HUDEP-2 (cell line): ENCODE results near the gene TEX36.
"Not testable (repeated sequence)": the region's sequence is repeated elsewhere in the genome, so short reads cannot be mapped to it uniquely, and the experiment has no call there.

Experiments used
- DNase-seq, 76 experiments: peaks; one replicate each; lab custom pipeline; 2025; ENCODE audit not compliant: unreplicated experiment in 76 of 76; lab: John Stamatoyannopoulos, UW

TEX36 gene

GRCh38 chr10:125637496-125637895, 45.5 kb downstream of the TEX36 start:
- DNase-seq = no peak

GRCh38 chr10:125634606-125635005, 48.4 kb downstream of the TEX36 start:
- no peak for DNase-seq

- no peak for DNase-seq
Observed at GRCh38 chr10:125633517-125633999, 49.4 kb downstream of the TEX36 start.

GRCh38 chr10:125631806-125632205, 51.2 kb downstream of the TEX36 start:
- DNase-seq = no peak

GRCh38 chr10:125629758-125630376, 53.1 kb downstream of the TEX36 start:
- peak in 17 of 76 experiments; percentile 1 to 51 (median 14) for DNase-seq

- no peak for DNase-seq
Observed at GRCh38 chr10:125628104-125629049, 54.6 kb downstream of the TEX36 start.

GRCh38 chr10:125627646-125628045, 55.3 kb downstream of the TEX36 start:
- DNase-seq = no peak

GRCh38 chr10:125626671-125627070, 56.3 kb downstream of the TEX36 start:
- no peak for DNase-seq

- no peak for DNase-seq
Observed at GRCh38 chr10:125625586-125625985, 57.4 kb downstream of the TEX36 start.

- no peak for DNase-seq
Observed at GRCh38 chr10:125624800-125625199, 58.2 kb downstream of the TEX36 start.

- no peak for DNase-seq
Observed at GRCh38 chr10:125621052-125621451, 61.9 kb downstream of the TEX36 start.

GRCh38 chr10:125620401-125620800, 62.6 kb downstream of the TEX36 start:
- DNase-seq = no peak

- DNase-seq = not testable (repeated sequence)
Observed at GRCh38 chr10:125613062-125613461, 69.9 kb downstream of the TEX36 start.

- no peak for DNase-seq
Observed at GRCh38 chr10:125611756-125612155, 71.2 kb downstream of the TEX36 start.

GRCh38 chr10:125611216-125611615, 71.7 kb downstream of the TEX36 start:
- DNase-seq = no peak

GRCh38 chr10:125609859-125610258, 73.1 kb downstream of the TEX36 start:
- no peak for DNase-seq

- DNase-seq = no peak
Observed at GRCh38 chr10:125608474-125608873, 74.5 kb downstream of the TEX36 start.

- DNase-seq = no peak
Observed at GRCh38 chr10:125607689-125608290, 75.2 kb downstream of the TEX36 start.

- DNase-seq = no peak
Observed at GRCh38 chr10:125606414-125607010, 76.5 kb downstream of the TEX36 start.
